Right renal cortex interstitium (tissue), 3 donors: Measurements from ENCODE around the gene TAAR9. TPM values are rescaled to one million over a fixed set of nuclear protein-coding genes. Genes with fewer than 3 reads are reported as not detected.

Experiments used
- DNase-seq, 3 donors: peaks; one replicate each; pipeline ENCODE4 v3.0.0-alpha.2; 2013; ENCODE audit warnings: low read depth in 3 of 3, low spot score in 2 of 3
- polyA plus RNA-seq, 3 donors: library from polyadenylated mRNA; unstranded; fragments of 120-200 nt; gene quantifications; one replicate each; pipeline ENCODE4 v1.2.1, GENCODE V29; 2013; ENCODE audit not compliant: insufficient read length in 3 of 3

TAAR9 gene
- not detected for polyA plus RNA-seq

GRCh38 chr6:132537977-132538376, at the start of gene TAAR9:
TAAR9 (plus strand) TSS chr6:132538277; CDS start chr6:132538290, 13 bp downstream.
- no peak for DNase-seq

DNA sequence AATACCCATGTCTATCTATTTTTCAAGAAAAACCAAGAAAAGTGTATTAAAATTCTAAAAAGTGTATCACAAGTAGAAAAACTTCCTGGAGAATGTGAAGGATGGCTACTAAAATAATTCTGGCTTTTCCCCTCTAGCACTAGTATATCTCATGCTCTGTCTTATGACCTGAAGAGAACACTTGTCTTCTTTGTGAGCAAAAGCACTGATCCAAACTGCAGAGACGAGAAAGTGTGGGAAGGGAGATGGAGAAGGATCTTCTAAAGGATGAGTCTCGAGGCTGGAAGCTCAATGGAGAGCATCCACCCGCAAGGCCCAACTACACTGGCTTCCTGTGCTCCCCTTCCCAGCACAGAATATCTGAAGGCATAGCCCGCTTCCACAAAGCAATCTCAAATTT, 48.7 kb upstream of the TAAR9 start:
- no peak for DNase-seq

GRCh38 chr6:132490024-132490423, 48.1 kb upstream of the TAAR9 start:
- DNase-seq = no peak

DNA sequence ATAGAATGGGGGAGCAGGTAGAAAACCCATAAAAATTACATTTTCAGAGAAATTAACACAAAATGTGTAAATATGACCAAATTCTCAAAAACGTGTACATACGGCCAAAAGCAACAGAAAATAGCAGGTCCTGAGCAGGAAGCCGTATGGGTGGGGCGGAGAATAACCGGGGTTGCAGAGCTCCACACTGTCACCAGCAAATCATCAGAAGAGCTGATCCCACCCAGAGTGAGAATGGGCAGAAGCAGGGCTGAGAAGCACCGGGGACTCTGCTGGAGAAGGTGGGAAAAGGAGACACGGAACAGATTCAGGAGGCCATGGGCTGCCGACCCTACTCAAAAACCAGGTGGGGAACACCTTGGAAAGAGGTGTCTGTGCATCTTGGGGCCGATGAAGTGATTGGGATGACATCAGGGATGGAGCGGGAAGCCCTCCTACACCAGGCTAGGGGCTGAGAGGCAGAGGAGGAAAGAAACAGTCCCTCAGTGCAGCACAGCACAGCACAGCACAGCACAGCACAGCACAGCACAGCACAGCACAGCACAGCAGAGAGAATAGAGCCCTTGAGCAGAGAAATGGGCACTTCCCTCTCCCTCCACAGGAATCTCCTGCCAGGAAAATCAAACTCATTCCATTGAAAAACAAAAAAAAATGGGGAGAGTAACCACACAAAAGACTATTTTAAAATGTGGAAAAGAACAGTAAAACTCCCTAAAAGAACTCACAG, 47.4 kb upstream of the TAAR9 start:
- no peak for DNase-seq

DNA sequence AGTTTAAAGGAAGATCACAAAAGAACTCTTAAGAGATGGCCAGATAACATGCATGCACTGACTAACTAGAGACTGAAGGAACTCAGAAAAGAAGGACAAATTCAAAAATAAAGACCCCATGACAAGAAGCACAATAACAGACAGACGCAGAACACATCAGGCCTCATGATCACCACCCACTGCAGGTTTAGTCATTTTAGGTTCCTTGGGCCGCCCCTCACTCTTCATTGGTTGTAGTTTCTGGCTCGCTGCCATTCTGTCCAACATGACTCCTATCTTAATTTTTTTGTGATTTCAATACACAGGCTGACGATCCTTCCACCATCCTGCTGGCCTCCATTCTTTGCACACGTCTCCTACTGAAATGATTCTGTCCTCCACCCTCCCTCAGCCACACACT, 46.8 kb upstream of the TAAR9 start:
- no peak for DNase-seq

DNA sequence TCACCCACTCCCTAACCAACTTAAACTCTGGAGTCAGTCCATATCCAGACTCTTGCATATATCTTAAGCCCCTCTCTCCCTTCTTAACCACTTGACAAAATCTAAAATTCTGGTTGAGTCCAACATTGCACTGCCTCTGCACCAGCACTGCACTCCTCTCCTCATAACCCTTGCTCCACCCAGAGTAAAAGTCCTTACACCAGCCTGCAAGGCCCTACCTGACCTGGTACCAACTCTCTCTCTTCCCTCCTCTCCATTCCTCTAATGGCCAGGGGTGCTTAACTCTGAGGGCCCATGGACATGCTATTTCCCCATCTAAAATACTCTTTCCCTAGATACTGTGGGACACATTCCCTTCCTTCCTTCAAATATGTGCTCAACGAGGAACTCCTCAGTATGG, 46.2 kb upstream of the TAAR9 start:
- no peak for DNase-seq

GRCh38 chr6:132494954-132495353, 43.1 kb upstream of the TAAR9 start:
- no peak for DNase-seq

GRCh38 chr6:132495604-132496079, 42.4 kb upstream of the TAAR9 start:
- DNase-seq = no peak

- no peak for DNase-seq
Observed at GRCh38 chr6:132496519-132497180, 41.4 kb upstream of the TAAR9 start.

- DNase-seq = no peak
Observed at GRCh38 chr6:132498638-132499037, 39.4 kb upstream of the TAAR9 start.

DNA sequence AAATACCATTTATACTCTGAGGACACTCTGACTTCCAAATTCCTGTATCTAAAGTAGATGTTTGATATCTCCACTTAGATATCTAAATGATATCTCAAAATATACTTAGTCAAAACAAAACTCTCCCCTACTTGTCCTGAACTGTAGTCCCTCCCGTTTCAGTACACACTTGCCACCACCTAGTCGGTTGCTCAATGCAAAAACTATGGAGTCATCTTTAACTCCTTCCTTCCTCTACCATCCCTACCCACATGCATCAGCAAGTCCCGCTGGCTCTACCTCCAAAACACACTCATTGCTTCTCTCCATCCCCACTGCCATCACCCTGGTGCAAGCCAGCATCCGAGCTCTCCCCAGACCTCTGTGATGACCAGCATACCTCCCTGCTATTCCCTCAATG, 38.3 kb upstream of the TAAR9 start:
- DNase-seq = no peak

DNA sequence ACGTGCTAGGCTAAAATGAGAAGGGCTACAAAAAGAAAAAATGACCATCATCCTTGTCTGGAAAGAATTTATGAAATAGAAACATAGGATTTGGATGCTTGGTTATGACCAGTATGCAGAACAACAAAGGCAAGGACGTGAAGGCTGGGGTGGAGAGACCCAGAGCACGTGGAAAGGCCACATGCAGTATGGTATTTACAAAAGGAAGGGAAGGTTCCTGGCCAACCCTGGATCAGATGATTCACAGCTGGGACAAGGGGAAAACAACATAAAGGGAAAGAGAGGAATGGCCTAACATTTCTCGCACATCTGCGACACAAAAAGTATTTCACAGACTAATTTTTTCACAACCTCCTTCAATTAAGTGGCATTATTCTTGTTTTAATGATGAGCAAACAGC, 33.3 kb upstream of the TAAR9 start:
- no peak for DNase-seq

DNA sequence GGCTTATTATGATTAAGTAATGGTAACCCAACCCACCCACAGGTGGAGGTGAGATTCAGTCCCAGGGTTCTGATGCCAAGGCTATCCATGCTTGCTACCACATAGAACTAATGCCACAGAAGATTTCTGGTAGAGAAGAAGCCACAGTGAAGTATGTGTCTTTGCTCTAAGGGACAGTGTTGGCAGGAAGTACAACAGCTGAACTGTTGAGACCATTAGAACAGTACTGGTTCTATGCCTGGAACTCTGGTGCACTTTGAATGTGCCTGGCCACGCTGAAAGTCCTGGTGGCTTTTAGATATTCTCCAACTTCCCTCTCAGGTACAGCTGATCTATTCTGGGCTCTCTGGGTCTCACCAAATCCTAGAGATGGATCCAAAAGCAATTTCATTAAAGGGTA, 32.9 kb upstream of the TAAR9 start:
- no peak for DNase-seq

GRCh38 chr6:132506461-132506860, 31.6 kb upstream of the TAAR9 start:
- no peak for DNase-seq

GRCh38 chr6:132506869-132507808, 30.9 kb upstream of the TAAR9 start:
- no peak for DNase-seq

DNA sequence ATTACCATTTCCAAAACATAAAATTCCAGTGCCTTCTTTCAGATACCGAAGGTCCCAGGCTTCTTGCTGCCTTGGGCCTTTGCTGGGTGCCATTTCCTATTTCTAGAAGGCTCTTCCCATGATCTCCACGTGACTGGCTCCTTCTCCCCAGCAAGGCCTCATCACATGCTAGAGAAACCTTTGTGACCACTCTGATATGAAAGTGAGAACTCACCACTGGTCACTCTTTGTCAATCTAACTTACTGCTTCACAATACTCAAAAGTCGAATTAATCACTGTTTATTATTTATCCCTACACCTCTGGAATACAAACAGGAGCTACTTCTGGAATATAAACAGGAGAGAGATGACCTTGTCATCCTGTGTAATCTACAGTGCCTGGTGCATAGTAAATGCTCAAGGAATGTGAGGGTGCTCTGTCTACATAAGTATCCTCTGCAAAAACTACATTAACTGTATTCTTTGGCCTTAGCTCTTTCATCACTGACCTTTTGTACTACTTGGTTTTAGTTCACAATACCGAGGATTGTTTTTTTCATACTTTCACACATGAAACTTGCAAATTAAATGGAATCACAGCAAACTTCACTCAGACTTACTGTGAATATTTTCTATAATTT, 26.8 kb upstream of the TAAR9 start:
- DNase-seq = no peak

- no peak for DNase-seq
Observed at GRCh38 chr6:132511831-132512220, 26.3 kb upstream of the TAAR9 start.

DNA sequence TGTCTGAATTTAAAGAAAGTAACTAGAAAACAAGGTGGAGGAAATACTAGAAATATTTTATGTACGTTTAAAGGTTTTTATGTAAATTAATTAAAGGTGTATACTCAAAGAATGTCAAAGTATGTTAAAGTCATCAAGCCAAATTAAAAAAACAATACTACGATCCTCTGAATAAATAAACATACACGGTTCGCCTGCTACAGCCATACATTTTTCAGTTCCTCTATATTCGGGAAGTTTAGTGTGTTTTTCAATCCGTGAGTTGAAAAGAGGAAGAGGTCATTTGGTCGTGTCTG, 25.8 kb upstream of the TAAR9 start:
- DNase-seq = no peak

- DNase-seq = peak; percentile 70 to 76 (median 72)
Observed at GRCh38 chr6:132512638-132513632, 25.1 kb upstream of the TAAR9 start, which contains the start of gene STX7. STX7 (minus strand) TSS chr6:132513116; CDS start chr6:132503530, 9,586 bp downstream.
